HG03342 (cell line): Measurements from ENCODE around the gene FIGLA.
A peak's percentile ranks its signal among the peaks of the same experiment; 100 is the strongest.

Experiments used
- ATAC-seq: cut with Tn5 transposase; IDR thresholded peaks from one replicate; pipeline ENCODE4 v1.9.1; 2021; ENCODE audit warnings: mild to moderate bottlenecking, moderate library complexity; ENCODE audit not compliant: unreplicated experiment

The FIGLA gene

DNA sequence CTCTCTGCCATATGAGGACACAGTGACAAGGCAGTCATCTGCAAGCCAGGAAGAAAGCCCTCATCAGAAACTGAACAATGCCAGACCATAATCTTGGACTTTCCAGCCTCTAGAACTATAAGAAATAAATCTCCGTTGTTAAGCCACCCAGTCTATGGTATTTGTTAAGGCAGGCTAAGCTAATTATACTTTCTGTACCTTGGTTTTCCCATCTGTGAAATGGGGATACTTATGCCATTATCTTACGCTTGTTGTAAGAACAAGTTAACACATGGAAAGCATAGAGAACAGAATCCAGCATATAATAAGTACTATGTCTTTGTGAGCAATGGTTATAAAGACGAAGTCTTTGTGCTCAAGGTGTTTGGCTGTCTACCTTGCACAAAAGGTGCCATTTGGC lies 14.2 kb downstream of the FIGLA start:
- no peak for ATAC-seq

DNA sequence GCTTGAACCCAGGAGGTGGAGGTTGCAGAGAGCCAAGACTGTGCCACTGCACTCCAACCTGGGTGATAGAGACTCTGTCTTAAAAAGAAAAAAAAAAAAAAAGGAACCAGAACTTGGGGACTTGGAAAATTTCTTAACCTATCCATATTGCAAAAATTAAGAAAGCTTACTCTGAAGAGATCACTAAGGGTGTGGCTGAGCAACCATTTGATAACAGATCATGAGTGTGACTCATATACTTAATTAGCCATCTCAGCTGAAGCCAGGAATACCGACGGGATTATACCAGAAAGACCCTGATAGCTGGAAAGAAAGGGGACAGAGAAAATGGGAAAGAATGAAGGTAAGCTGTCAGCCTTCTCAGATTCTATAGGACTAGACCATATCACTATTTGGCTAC lies 15.3 kb downstream of the FIGLA start:
- ATAC-seq: no peak

DNA sequence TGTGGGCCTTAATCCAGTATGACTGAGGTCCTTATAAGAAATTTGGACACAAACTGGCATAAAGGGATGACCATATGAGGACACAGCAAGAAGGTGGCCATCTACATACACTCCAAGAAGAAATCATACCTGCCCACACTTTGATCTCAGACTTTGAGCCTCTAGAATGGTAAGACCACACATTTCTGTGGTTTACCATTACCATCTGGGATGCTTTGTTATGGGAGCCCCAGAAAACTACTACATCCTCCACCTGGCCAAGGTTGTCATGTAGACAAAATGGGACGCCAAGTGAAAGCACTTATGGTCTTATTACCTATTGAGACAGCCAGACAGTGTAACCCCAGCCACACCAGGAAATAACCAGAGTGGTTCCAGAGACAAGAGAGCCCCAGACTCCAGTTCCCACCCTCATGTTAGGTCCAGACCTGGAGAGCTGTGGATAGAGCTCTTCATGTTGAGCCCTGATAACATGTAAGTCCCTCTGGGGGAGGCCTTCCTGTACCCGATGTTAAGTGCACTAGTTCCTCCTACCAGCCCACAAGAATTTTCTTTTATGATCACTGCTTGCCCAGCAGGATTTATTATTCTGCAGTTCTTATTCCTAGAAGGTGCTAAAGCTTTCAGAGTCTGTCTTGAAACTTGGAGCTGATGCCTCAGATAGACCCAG lies 17.8 kb downstream of the FIGLA start:
- ATAC-seq: no peak

GRCh38 chr2:70771446-70771845 lies 19.0 kb downstream of the FIGLA start:
- ATAC-seq: peak; percentile 70

- no peak for ATAC-seq
Observed at GRCh38 chr2:70769450-70769849, 21.0 kb downstream of the FIGLA start.

DNA sequence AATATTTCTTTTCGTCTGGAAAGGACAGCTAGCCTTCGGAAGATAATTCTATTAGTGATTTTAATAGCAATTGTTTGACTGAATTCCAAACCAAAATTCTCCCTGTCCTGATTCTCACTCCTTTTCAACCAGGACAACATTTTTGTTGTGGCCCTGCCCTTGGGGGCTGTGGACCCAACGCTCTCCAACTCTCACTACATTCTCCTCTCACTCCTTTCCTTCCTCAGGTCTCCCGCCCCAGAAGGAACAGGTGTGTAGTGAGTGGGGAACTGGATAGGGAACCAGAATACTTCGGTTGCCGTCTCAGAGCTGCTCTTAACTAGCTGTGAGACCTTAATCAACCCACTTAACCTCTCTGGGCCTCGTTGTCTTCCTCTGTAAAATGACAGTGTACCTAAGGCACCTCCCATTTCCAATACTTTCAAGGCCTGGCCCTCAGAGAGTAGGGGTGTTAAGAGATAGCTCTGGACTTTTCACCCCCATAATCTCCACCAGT lies 21.8 kb downstream of the FIGLA start:
- no peak for ATAC-seq

DNA sequence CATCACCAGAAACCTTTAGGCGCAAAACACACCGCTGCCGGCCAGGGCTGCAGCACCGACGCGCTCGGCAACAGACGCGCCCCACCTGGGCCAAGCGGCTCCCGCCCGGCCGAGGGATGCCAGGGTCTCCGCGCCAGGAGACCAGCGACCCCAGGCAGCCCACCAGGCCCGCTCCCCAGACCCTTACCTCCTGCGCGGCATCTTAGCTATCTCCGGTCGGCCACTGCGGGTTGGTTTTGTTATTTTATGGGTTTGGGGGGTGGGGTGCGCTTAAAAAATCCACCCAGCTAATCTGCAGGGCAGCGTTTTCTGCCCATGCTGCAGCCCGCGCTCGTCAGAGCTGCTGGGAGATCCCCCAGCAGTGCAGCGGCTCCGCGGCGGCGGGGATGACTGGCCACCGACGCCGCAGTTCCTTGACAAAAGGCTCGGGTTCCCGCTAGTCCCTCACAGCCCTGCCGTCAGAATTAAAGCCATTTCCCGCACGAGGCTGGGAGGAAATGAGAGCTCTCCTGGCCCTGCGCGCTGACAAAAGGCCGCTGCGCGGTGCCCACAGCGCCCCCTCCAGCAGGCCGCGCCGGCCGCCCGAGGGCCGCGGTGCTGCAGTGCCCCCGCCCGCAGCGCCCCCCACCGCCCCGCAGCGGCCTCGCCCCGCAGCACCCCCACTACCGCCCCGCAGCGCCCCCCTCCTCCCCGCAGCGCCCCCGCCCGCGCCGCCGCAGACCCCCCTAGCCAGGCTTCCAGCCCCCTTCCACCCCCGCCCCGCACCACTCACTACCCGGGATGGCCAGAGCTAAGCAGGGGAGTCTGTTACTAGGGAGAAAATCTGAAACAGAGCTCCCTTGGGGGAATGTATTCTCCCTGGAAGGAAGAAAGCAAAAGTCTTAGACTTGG lies 22.5 kb downstream of the FIGLA start, which contains the start of gene ADD2:
Gene ADD2 (minus strand): TSS at position 502 of the 891 bp plus-strand sequence. CDS start 61,792 bp downstream, outside the sequence.
- ATAC-seq: no peak

DNA sequence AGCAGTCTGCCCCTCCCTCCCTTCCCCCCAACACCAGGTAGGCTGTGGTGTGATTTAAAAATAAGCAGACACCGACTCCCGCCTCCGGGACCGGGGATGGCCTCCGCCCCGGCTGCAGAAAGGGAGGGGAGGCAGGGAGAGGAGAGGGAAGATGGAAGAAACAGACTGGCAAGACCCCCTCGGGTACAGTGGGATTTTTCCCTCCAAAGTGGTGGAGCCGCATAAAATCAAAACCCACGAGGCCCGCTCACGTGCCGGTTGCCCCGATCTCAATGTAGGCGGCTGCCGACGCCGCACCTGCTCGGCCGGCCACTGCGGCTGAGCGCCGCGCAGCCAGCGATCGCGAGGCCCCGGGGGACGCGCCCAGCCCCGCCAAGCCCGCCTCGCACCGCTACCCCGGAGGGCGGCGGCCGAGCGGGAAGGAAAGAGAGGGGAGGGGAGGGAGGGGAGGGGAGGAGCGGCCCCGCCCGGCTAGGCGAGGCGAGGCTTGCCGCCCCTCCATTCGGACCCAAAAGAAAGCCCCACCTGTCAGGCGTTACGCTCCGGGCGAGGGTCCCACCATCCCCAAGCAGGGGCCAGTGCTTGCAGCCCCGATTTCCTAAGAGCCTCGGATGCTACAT lies 23.3 kb downstream of the FIGLA start:
- no peak for ATAC-seq

DNA sequence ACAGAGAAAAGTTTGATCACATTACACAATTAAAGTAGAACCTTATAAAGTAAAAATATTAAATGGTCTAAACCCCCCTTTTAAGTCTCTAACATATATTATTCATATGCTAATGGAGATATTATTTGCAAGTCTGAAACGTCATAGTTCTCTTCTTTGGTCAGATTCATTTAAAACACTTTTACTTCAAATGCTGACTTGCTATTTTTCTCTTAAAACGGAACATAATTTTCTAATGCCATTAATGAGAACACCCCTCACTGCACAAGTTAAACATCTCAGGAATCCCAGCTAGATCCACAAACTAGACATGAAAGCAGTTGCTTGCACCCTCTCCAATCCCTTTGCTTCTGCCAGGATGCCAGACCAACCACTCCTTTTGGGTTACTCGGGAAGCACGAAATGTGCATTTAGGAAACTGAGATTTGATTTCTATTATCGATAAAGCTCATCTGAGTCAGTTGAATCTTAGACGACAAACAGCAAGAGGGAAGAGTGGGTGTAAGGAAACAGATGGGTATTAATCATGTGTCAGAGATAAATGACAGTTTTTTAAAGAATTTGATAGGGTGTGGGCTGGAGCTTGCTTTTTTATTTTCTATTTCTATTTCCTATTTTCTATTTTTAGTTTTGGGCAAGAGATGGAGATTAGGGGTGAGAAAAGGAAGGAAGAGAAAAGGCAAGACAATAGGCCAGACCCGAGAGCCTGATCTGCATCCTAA lies 23.9 kb downstream of the FIGLA start:
- ATAC-seq: no peak

DNA sequence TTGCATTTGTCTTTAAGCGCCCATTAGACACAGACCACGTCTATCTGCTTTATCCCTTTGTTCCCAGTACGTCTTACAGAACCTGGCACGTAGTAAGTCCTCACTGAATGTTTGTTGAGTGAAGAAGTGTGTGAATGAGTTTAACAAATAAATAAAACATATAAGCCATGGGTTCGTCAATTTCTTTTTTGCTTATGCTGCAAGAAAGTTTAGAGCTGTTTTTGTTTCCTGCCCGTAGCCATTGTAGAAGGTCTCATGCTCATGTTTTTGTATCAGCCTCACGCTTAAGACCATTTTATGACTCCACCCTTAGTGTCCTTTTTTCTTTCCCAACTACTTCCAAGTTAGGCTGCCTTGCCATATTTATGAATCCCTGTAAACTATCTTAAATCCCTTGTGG lies 24.9 kb downstream of the FIGLA start:
- ATAC-seq: no peak

- no peak for ATAC-seq
Observed at GRCh38 chr2:70759446-70759845, 31.0 kb downstream of the FIGLA start.

- no peak for ATAC-seq
Observed at GRCh38 chr2:70757966-70758365, 32.5 kb downstream of the FIGLA start.

DNA sequence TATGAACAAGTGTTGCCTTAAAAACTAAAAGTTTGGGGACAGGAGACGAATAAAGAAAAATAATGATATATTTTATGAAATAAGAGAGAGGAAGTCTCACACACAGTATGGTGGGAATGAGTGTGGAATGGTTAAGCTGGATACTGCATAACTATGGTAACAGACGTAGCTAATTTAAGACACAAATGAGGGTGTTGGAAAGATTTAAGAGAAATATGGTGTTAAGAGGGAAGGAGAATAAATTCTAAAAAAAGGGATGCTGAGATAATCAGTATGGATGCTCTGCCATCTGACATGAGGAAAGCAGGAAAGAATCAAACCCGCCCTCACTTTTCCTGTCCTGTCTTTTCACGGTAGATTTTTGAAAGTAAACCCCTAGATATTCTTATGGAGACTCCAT lies 33.1 kb downstream of the FIGLA start:
- no peak for ATAC-seq

DNA sequence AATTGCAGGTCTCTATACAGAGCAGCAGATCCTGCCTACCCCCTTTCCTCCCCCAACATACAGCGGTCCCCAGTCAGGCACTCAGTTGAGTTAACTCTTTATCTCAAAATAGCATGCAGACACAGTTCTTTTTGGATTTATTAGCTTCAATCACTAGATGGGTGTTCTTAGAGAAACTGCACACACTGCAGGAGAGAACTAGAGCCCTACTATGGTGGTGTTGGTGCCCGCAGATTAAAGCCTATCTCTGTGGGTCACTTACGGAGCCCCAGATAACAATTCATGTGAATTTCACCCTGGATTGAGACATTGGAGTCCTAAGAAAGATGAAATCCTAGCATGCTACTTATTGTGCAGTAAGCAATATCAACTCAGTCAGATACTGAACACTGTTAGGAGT lies 34.3 kb downstream of the FIGLA start:
- ATAC-seq: no peak

GRCh38 chr2:70753902-70754301 lies 36.5 kb downstream of the FIGLA start:
- no peak for ATAC-seq

- ATAC-seq: no peak
Observed at GRCh38 chr2:70753031-70753430, 37.4 kb downstream of the FIGLA start.

DNA sequence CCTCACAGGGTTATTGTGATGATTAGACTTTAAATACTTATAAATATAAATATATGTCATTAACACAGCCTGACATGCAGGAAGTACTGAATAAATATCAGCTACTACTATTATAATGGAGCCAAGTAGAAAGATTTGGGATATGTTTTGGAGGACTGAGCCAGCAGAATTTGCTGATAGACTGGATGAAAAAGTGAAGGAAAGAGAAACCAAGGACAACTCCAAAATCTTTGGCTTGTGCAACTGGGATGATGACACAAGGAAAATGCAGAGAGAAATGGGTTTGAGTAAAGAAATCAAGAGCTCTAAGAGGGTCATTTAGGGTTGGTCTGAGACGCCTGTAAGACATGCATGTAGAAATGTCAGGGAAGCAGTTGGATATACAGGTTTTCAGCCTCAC lies 38.0 kb downstream of the FIGLA start:
- no peak for ATAC-seq

DNA sequence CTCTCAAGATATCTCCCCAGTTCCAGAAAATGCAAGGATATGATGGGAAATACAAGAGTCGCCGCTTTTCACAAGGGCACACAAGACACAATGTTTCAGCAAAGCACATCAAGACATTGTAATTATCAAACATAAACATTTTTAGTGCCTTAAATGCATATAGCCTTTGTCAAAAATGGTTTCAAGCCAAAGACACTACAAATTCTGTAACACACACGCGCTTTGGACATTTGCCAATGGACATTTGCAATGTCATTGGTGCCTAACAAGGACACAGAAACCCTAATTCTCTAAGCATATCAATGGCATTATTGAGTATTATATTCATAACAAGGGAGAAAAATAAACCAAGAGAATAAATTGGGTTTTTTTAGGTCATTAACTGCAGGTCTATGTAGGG lies 38.6 kb downstream of the FIGLA start:
- no peak for ATAC-seq

DNA sequence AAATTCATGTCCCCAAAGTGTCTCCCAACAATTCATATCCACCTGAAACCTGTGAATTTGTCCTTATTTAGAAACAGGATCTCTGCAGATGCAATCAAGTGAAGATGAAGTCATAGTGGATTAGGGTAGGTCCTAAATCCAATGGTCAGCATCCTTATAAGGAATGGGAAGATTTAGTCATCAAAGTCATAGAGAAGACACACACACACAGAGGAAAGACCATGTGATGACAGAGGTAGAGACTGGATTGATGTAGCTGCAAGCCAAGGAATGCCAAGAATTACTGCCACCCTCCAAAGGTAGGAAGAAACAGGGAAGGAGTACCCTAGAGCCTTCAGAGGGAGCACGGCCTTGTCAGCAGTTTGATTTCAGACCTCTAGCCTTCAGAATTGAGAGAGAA lies 40.1 kb downstream of the FIGLA start:
- no peak for ATAC-seq

- no peak for ATAC-seq
Observed at GRCh38 chr2:70748002-70748784, 42.2 kb downstream of the FIGLA start.
